OCI-LY7 (cell line): ENCODE results near the gene ENOX2.

Experiments used
- CTCF ChIP-seq: fragments of 200-600 bp; sonication (generic); conservative IDR thresholded peaks from 2 replicates; pipeline ENCODE4 v1.5.1; 2014; ENCODE audit warnings: mild to moderate bottlenecking, antibody characterized with exemption, low read length, moderate library complexity, mixed read lengths
- EZH2phosphoT487 ChIP-seq: fragments of 200-600 bp; sonication (generic); IDR thresholded peaks from 2 replicates; pipeline ENCODE4 v1.6.1; 2018; ENCODE audit warnings: low read depth, borderline replicate concordance, mild to moderate bottlenecking, mixed run types, antibody characterized with exemption, low read length, moderate library complexity, mixed read lengths

DNA sequence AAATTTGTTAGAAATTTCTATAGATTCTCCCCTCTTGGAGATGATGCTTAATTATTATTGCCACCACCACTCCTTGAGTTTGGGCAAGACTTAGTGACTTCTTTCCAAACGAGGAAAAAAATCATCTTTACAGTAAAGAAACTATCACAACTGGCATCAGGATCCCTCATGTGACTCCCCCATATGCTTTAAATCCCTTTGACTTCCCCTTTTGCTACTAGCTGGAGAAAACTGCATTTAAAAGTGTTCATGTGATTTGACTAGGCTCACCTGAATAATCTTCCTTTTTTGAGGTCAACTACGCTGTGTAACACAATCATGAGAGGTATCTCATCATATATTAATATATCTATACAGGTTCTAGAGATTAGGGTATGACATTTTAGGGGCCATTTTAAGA is 30.3 kb upstream of the ENOX2 start:
- TF ChIP-seq CTCF (no peak), EZH2phosphoT487 (no peak)
